ENCODE measurements around the gene NDRG2.

Gene NDRG2

GRCh38 chr14:20982646-20983369 is 42.1 kb downstream of the NDRG2 start:
- Mint-ChIP-seq H3K27ac (no peak overlapping the region), H3K9me3 (no peaks in the 10 kb centered on the region), H3K4me1 (no peaks in the 10 kb centered on the region), H3K27me3 (ENCODE audit: low read depth, poor library complexity) (peaks cover 47% of the 10 kb centered on the region), H3K4me3 (no peak overlapping the region), H3K36me3 (ENCODE audit: low read depth) (no peaks in the 10 kb centered on the region)
- DNase-seq, result no peak
- TF ChIP-seq CTCF (IDR thresholded peaks at IDR 0.05), result no peak

GRCh38 chr14:20980906-20981305 is 44.0 kb downstream of the NDRG2 start:
- no peaks in the 10 kb centered on the region for H3K9me3 Mint-ChIP-seq
- H3K36me3 Mint-ChIP-seq (ENCODE audit: low read depth), result no peaks in the 10 kb centered on the region
- H3K4me3 Mint-ChIP-seq, result no peak overlapping the region
- no peak overlapping the region for H3K27ac Mint-ChIP-seq
- TF ChIP-seq CTCF (IDR thresholded peaks at IDR 0.05), result no peak
- H3K27me3 Mint-ChIP-seq (ENCODE audit: low read depth, poor library complexity), result peaks cover 35% of the 10 kb centered on the region
- no peaks in the 10 kb centered on the region for H3K4me1 Mint-ChIP-seq
- DNase-seq, result no peak

- Mint-ChIP-seq H3K4me1 (no peaks in the 10 kb centered on the region), H3K36me3 (ENCODE audit: low read depth) (no peaks in the 10 kb centered on the region), H3K4me3 (no peak overlapping the region), H3K27ac (no peak overlapping the region), H3K27me3 (ENCODE audit: low read depth, poor library complexity) (peaks cover 22% of the 10 kb centered on the region), H3K9me3 (no peaks in the 10 kb centered on the region)
- DNase-seq, result no peak
- no peak for TF ChIP-seq CTCF (IDR thresholded peaks at IDR 0.05)
Observed at GRCh38 chr14:20978687-20979086, 46.2 kb downstream of the NDRG2 start.

- no peaks in the 10 kb centered on the region for H3K36me3 Mint-ChIP-seq (ENCODE audit: low read depth)
- H3K27me3 Mint-ChIP-seq (ENCODE audit: low read depth, poor library complexity), result peaks cover 30% of the 10 kb centered on the region
- H3K4me3 Mint-ChIP-seq, result no peak overlapping the region
- DNase-seq, result no peak
- H3K9me3 Mint-ChIP-seq, result no peaks in the 10 kb centered on the region
- H3K4me1 Mint-ChIP-seq, result peaks cover 9% of the 10 kb centered on the region
- TF ChIP-seq CTCF (IDR thresholded peaks at IDR 0.05), result no peak
- no peak overlapping the region for H3K27ac Mint-ChIP-seq
Observed at GRCh38 chr14:20976291-20976690, 48.6 kb downstream of the NDRG2 start.

DNA sequence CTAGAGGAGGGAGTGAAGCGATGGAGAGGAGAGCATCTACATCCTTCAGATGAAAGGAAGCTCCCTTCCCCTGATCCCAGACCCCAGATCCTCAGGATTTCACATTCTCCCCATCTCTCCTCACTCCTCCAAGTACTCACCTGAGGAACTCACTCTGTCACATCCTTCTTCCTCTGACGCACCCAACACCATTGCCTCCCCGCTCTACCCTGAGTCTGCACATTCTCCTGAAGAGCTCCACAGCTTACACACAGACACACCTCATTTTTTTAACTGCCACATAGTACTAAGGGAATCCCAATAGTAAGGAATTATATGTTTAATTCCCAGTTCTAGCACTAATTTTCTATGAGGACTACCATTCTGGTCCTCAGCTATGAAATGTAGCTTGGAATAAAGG is 51.4 kb downstream of the NDRG2 start:
- peaks cover 20% of the 10 kb centered on the region for H3K27me3 Mint-ChIP-seq (ENCODE audit: low read depth, poor library complexity)
- H3K36me3 Mint-ChIP-seq (ENCODE audit: low read depth), result no peaks in the 10 kb centered on the region
- H3K4me1 Mint-ChIP-seq, result peaks cover 17% of the 10 kb centered on the region
- DNase-seq, result no peak
- H3K4me3 Mint-ChIP-seq, result no peak overlapping the region
- no peak overlapping the region for H3K27ac Mint-ChIP-seq
- no peak for TF ChIP-seq CTCF (IDR thresholded peaks at IDR 0.05)
- H3K9me3 Mint-ChIP-seq, result no peaks in the 10 kb centered on the region

GRCh38 chr14:20971705-20972021 is 53.2 kb downstream of the NDRG2 start:
- H3K9me3 Mint-ChIP-seq, result no peaks in the 10 kb centered on the region
- no peak for TF ChIP-seq CTCF (IDR thresholded peaks at IDR 0.05)

More at GRCh38 chr14:20971705-20972021, 53.2 kb downstream of the NDRG2 start:
- Mint-ChIP-seq H3K4me3 (peak overlapping the region; percentile 96), H3K27ac (no peak overlapping the region), H3K27me3 (ENCODE audit: low read depth, poor library complexity) (peaks cover 32% of the 10 kb centered on the region), H3K4me1 (peaks cover 17% of the 10 kb centered on the region), H3K36me3 (ENCODE audit: low read depth) (no peaks in the 10 kb centered on the region)
- no peak for DNase-seq
